SK-N-SH (cell line): ENCODE data around the gene ETV6. TPM values are rescaled to one million over a fixed set of nuclear protein-coding genes. Genes with fewer than 3 reads are reported as not detected.

Experiments
- CTCF ChIA-PET: fragments of 300-600, 350-600 bp; formaldehyde crosslinking; extraction: SDS; loops from one replicate; lab custom pipeline; 2021; lab: Yijun Ruan, JAX
- POLR2A ChIA-PET: fragments of 350-600 bp; sonication (Branson Sonifier 250); formaldehyde crosslinking; extraction: SDS; loops from one replicate; lab custom pipeline; 2020; ENCODE audit warnings: antibody characterized with exemption, inconsistent platforms; lab: Yijun Ruan, JAX
- DNase-seq: peaks from one replicate; pipeline ENCODE4 v3.0.0; 2012
- H2AFZ ChIP-seq: fragments of 200-600 bp; sonication (generic); 2 replicates; pipeline ENCODE4 v1.8.1; 2016; ENCODE audit warnings: antibody characterized with exemption, mild to moderate bottlenecking, low read depth
- H3F3A ChIP-seq: fragments of 200-600 bp; sonication (generic); replicated peaks from 2 replicates; pipeline ENCODE3; 2016; ENCODE audit warnings: antibody characterized with exemption, mild to moderate bottlenecking; ENCODE audit not compliant: insufficient read depth
- H3K27ac ChIP-seq, 2 experiments: fragments of 200-500 bp in 1 of 2; fragments of 200-600 bp in 1 of 2; sonication (Bioruptor generic) in 1 of 2; sonication (generic), shearing (Covaris generic) in 1 of 2; 2 replicates each; pipeline versions ENCODE4 v1.5.1 to v1.6.1; 2014 to 2016; ENCODE audit warnings: low read depth in 2 of 2, inconsistent platforms in 1 of 2, low read length in 1 of 2, mild to moderate bottlenecking in 1 of 2, mixed read lengths in 1 of 2
- H3K27me3 ChIP-seq: fragments of 200-600 bp; sonication (generic), shearing (Covaris generic); 2 replicates; pipeline ENCODE4 v1.6.1; 2016; ENCODE audit warnings: mixed run types; ENCODE audit not compliant: insufficient read depth
- H3K36me3 ChIP-seq, 2 experiments: fragments of 200-500 bp in 1 of 2; fragments of 200-600 bp in 1 of 2; sonication (Bioruptor generic) in 1 of 2; sonication (generic) in 1 of 2; replicated peaks in 1 of 2; 2 replicates each; pipeline versions ENCODE3 to v1.5.1; 2014 to 2016; ENCODE audit warnings: low read length in 1 of 2, mild to moderate bottlenecking in 1 of 2; ENCODE audit not compliant: insufficient read depth in 2 of 2, control insufficient read depth in 1 of 2
- H3K4me1 ChIP-seq, 2 experiments: fragments of 200-500 bp in 1 of 2; fragments of 200-600 bp in 1 of 2; sonication (Bioruptor generic) in 1 of 2; sonication (generic), shearing (Covaris generic) in 1 of 2; 2 replicates each; pipeline versions ENCODE4 v1.5.1 to v1.6.1; 2014 to 2016; ENCODE audit warnings: low read depth in 1 of 2, low read length in 1 of 2, mixed run types in 1 of 2; ENCODE audit not compliant: insufficient read depth in 2 of 2, control insufficient read depth in 1 of 2
- H3K4me2 ChIP-seq: fragments of 200-600 bp; sonication (generic), shearing (Covaris generic); 2 replicates; pipeline ENCODE4 v1.6.1; 2017; ENCODE audit warnings: mixed run types
- H3K4me3 ChIP-seq, 2 experiments: fragments of 200-500 bp in 1 of 2; fragments of 200-600 bp in 1 of 2; sonication (Bioruptor generic) in 1 of 2; sonication (generic), shearing (Covaris generic) in 1 of 2; 2 replicates each; pipeline versions ENCODE4 v1.5.1 to v1.8.1; 2014 to 2016; ENCODE audit warnings: low read depth in 2 of 2, inconsistent platforms in 1 of 2, low read length in 1 of 2, mild to moderate bottlenecking in 1 of 2, mixed read lengths in 1 of 2, moderate library complexity in 1 of 2
- H3K79me2 ChIP-seq: fragments of 200-600 bp; sonication (generic); 2 replicates; pipeline ENCODE4 v1.8.1; 2017; ENCODE audit warnings: mild to moderate bottlenecking; ENCODE audit not compliant: insufficient read depth
- H3K9ac ChIP-seq: fragments of 200-600 bp; sonication (generic); 2 replicates; pipeline ENCODE4 v1.6.1; 2017; ENCODE audit warnings: mixed run types
- H3K9me2 ChIP-seq: fragments of 200-600 bp; sonication (generic); 2 replicates; pipeline ENCODE4 v1.6.1; 2017; ENCODE audit warnings: mixed run types
- H3K9me3 ChIP-seq: fragments of 200-600 bp; sonication (generic); 2 replicates; pipeline ENCODE4 v1.6.1; 2017; ENCODE audit warnings: mixed run types, mild to moderate bottlenecking, moderate library complexity
- H4K20me1 ChIP-seq: fragments of 200-600 bp; sonication (generic); 2 replicates; pipeline ENCODE4 v1.6.1; 2017; ENCODE audit warnings: mild to moderate bottlenecking, mixed run types; ENCODE audit not compliant: insufficient read depth
- ELF1 ChIP-seq: IDR thresholded peaks from 2 replicates; pipeline ENCODE4 v1.4.0; 2012
- EZH2phosphoT487 ChIP-seq: fragments of 200-600 bp; sonication (generic); IDR thresholded peaks from 2 replicates; pipeline ENCODE4 v1.6.1; 2017; ENCODE audit warnings: low read depth, mixed run types, mild to moderate bottlenecking, antibody characterized with exemption, moderate library complexity, borderline replicate concordance
- FOSL2 ChIP-seq: IDR thresholded peaks from 2 replicates; pipeline ENCODE4 v1.4.0; 2012; ENCODE audit warnings: low read depth, mild to moderate bottlenecking, moderate library complexity, borderline replicate concordance
- FOXJ3 ChIP-seq: sonication (generic); formaldehyde crosslinking; IDR thresholded peaks from 2 replicates; pipeline ENCODE4 v1.5.1; 2020; ENCODE audit warnings: mild to moderate bottlenecking, missing genetic modification reagents
- JUND ChIP-seq: IDR thresholded peaks from 2 replicates; pipeline ENCODE4 v1.4.0; 2012
- MEF2A ChIP-seq: IDR thresholded peaks from 2 replicates; pipeline ENCODE4 v1.4.0; 2012; ENCODE audit warnings: low read depth, borderline replicate concordance
- MXI1 ChIP-seq: IDR thresholded peaks from 2 replicates; pipeline ENCODE4 v1.6.1; 2012; ENCODE audit warnings: mild to moderate bottlenecking, low read depth, low read length, improper control_type of control experiment
- NFIC ChIP-seq: IDR thresholded peaks from 2 replicates; pipeline ENCODE4 v1.4.0; 2012; ENCODE audit warnings: borderline replicate concordance
- NRF1 ChIP-seq: IDR thresholded peaks from 2 replicates; pipeline ENCODE4 v1.6.1; 2012; ENCODE audit warnings: low read depth, mild to moderate bottlenecking, low read length
- RAD21 ChIP-seq: IDR thresholded peaks from 2 replicates; pipeline ENCODE4 v1.6.1; 2012; ENCODE audit warnings: mild to moderate bottlenecking, low read length
- RXRA ChIP-seq: IDR thresholded peaks from 2 replicates; pipeline ENCODE4 v1.4.0; 2012; ENCODE audit warnings: low read depth, mild to moderate bottlenecking, borderline replicate concordance
- SIN3A ChIP-seq: IDR thresholded peaks from 2 replicates; pipeline ENCODE4 v1.6.1; 2012; ENCODE audit warnings: low read depth, mild to moderate bottlenecking, low read length, moderate library complexity, borderline replicate concordance
- SMC3 ChIP-seq: IDR thresholded peaks from 2 replicates; pipeline ENCODE4 v1.6.1; 2012; ENCODE audit warnings: low read depth, low read length, improper control_type of control experiment
- TCF12 ChIP-seq: IDR thresholded peaks from 2 replicates; pipeline ENCODE4 v1.4.0; 2012
- TEAD4 ChIP-seq: IDR thresholded peaks from 2 replicates; pipeline ENCODE4 v1.4.0; 2012; ENCODE audit warnings: mild to moderate bottlenecking, borderline replicate concordance; ENCODE audit not compliant: insufficient read depth
- YY1 ChIP-seq: IDR thresholded peaks from 2 replicates; pipeline ENCODE4 v1.4.0; 2012; ENCODE audit warnings: low read depth, mild to moderate bottlenecking
- WGBS: methylation state at CpG from one replicate; pipeline ENCODE4 v1.1.6; 2017; ENCODE audit warnings: low lambda C conversion rate; 5-methylcytosine and 5-hydroxymethylcytosine counted together
- polyA plus RNA-seq, 3 experiments: library from polyadenylated mRNA; depleted of rRNA; stranded (reverse); fragments of >200 nt; gene quantifications; 2 replicates each; pipeline ENCODE4 v1.2.3, GENCODE V29; 2012
- TF ChIP-seq, protein P1 (sequence below): IDR thresholded peaks from 2 replicates; pipeline ENCODE4 v1.4.0; 2012; ENCODE audit warnings: low read depth, borderline replicate concordance
- TF ChIP-seq, protein P2 (sequence below): IDR thresholded peaks from 2 replicates; pipeline ENCODE4; 2012
- TF ChIP-seq, protein P3 (sequence below): fragments of 150-350 bp; IDR thresholded peaks from 2 replicates; pipeline ENCODE4 v1.6.1; 2017; ENCODE audit warnings: antibody characterized with exemption, low read length, low read depth, borderline replicate concordance
- TF ChIP-seq, protein P4 (sequence below): fragments of 150-350 bp; IDR thresholded peaks from 2 replicates; pipeline ENCODE4 v1.6.1; 2016; ENCODE audit warnings: mild to moderate bottlenecking, low read depth, low read length

Gene ETV6
- polyA plus RNA-seq, 1 of the 3 experiments (the other 2 are of a cell fraction) = 4.0 TPM

DNA sequence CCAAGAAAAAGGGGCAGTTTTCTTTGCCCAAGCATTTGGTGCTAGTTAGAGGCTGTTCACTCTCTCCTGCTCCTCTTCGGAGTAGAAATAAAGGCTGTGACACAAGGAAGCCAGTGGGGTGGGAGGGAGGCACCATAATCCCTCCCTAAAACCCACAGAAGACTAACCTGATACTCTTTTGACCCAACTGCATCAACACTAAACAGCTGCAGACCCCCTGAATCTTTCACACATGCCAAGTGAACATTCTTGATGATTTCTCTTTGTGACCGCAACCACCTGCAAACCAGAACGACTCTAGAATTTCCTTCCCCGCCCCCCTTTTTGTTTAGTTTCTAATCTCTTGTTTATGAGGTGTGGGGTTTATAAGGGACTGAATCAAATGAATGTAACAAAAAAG is 245.4 kb downstream of the ETV6 start:
- Histone ChIP-seq H3K27ac (no peak overlapping the region), H3K79me2 (no peaks in the 10 kb centered on the region), H3K4me2 (no peak overlapping the region), H3F3A (no peaks in the 10 kb centered on the region), H2AFZ (no peak overlapping the region), H3K9ac (no peak overlapping the region), H3K9me3 (no peaks in the 10 kb centered on the region), H3K4me1 (peaks cover 0 to 8% of the 10 kb centered on the region in 2 experiments; a peak in 2 of 4 replicates), H3K27me3 (no peaks in the 10 kb centered on the region), H3K36me3 (peaks cover 16 to 31% of the 10 kb centered on the region in 2 experiments), H4K20me1 (no peaks in the 10 kb centered on the region), H3K9me2 (no peaks in the 10 kb centered on the region), H3K4me3 (no peak overlapping the region)
- ChIA-PET POLR2A (no interaction called here), CTCF (interaction anchor here (1.3 kb wide), 1 partner anchor 314 kb away, joined by 4 read pairs; no protein-coding TSS in a partner anchor)
- no peak for TF ChIP-seq RAD21
- TF ChIP-seq, protein P1, sequence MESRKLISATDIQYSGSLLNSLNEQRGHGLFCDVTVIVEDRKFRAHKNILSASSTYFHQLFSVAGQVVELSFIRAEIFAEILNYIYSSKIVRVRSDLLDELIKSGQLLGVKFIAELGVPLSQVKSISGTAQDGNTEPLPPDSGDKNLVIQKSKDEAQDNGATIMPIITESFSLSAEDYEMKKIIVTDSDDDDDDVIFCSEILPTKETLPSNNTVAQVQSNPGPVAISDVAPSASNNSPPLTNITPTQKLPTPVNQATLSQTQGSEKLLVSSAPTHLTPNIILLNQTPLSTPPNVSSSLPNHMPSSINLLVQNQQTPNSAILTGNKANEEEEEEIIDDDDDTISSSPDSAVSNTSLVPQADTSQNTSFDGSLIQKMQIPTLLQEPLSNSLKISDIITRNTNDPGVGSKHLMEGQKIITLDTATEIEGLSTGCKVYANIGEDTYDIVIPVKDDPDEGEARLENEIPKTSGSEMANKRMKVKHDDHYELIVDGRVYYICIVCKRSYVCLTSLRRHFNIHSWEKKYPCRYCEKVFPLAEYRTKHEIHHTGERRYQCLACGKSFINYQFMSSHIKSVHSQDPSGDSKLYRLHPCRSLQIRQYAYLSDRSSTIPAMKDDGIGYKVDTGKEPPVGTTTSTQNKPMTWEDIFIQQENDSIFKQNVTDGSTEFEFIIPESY = no peak
- no peak for TF ChIP-seq NRF1
- TF ChIP-seq, protein P2, sequence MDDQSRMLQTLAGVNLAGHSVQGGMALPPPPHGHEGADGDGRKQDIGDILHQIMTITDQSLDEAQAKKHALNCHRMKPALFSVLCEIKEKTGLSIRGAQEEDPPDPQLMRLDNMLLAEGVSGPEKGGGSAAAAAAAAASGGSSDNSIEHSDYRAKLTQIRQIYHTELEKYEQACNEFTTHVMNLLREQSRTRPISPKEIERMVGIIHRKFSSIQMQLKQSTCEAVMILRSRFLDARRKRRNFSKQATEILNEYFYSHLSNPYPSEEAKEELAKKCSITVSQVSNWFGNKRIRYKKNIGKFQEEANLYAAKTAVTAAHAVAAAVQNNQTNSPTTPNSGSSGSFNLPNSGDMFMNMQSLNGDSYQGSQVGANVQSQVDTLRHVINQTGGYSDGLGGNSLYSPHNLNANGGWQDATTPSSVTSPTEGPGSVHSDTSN = no peak
- no peak for TF ChIP-seq JUND
- no peak for TF ChIP-seq RXRA
- no peak for TF ChIP-seq YY1
- no peak for TF ChIP-seq TCF12
- TF ChIP-seq MXI1 = no peak
- TF ChIP-seq TEAD4 = no peak
- TF ChIP-seq ELF1 = no peak
- TF ChIP-seq FOSL2 = no peak
- TF ChIP-seq EZH2phosphoT487 = no peak
- TF ChIP-seq, protein P3, sequence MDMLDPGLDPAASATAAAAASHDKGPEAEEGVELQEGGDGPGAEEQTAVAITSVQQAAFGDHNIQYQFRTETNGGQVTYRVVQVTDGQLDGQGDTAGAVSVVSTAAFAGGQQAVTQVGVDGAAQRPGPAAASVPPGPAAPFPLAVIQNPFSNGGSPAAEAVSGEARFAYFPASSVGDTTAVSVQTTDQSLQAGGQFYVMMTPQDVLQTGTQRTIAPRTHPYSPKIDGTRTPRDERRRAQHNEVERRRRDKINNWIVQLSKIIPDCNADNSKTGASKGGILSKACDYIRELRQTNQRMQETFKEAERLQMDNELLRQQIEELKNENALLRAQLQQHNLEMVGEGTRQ = no peak
- no peak for TF ChIP-seq NFIC
- TF ChIP-seq SMC3 = no peak
- TF ChIP-seq SIN3A = no peak
- TF ChIP-seq FOXJ3 (CRISPR knock-in tag) = no peak
- TF ChIP-seq MEF2A = no peak
- TF ChIP-seq, protein P4, sequence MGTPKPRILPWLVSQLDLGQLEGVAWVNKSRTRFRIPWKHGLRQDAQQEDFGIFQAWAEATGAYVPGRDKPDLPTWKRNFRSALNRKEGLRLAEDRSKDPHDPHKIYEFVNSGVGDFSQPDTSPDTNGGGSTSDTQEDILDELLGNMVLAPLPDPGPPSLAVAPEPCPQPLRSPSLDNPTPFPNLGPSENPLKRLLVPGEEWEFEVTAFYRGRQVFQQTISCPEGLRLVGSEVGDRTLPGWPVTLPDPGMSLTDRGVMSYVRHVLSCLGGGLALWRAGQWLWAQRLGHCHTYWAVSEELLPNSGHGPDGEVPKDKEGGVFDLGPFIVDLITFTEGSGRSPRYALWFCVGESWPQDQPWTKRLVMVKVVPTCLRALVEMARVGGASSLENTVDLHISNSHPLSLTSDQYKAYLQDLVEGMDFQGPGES = no peak
- no peak for DNase-seq
- WGBS = 99% methylated on average over 4 of the region's 4 CpGs
